Measurements from ENCODE around the gene LCOR.

The LCOR gene

GRCh38 chr10:97005349-97005748, 173.3 kb downstream of the LCOR start:
- no peak for DNase-seq (ENCODE audit: low spot score)
- Histone ChIP-seq H3K4me3 (no peak overlapping the region), H3K27ac (no peak overlapping the region)
- TF ChIP-seq CTCF (IDR thresholded peaks at IDR 0.05) = no peak

DNA sequence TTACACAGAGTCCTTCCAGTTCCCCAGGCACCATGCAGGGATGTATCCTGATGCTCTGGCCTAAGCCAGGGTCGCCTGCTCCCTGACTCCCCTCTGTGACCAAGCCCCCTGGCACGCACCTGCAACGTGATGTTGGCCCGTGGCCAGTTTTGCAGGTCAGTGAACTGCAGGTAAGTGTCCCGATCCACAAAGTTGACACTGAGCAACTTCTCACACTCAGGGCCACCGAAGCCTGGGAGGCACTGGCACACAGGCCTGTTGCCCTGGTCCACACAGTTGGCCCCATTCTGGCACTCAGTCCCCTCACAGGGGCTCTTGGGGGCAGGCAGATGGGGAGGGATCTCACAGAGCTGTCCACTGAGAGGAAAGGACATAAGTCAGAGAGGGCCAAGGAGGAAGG, 174.3 kb downstream of the LCOR start:
- no peak for TF ChIP-seq CTCF (IDR thresholded peaks at IDR 0.05)

GRCh38 chr10:97007417-97007816, 175.3 kb downstream of the LCOR start:
- no peak overlapping the region for H3K27ac ChIP-seq
- TF ChIP-seq CTCF (IDR thresholded peaks at IDR 0.05) = no peak
- H3K4me3 ChIP-seq = no peak overlapping the region
- DNase-seq (ENCODE audit: low spot score) = no peak

More for the DNA sequence above, 174.3 kb downstream of the LCOR start:
- DNase-seq (ENCODE audit: low spot score) = peak; percentile 9
- Histone ChIP-seq H3K4me3 (no peak overlapping the region), H3K27ac (no peak overlapping the region)

- H3K27ac ChIP-seq = no peak overlapping the region
- DNase-seq (ENCODE audit: low spot score) = peak; percentile 52
- H3K4me3 ChIP-seq = no peak overlapping the region
- TF ChIP-seq CTCF (IDR thresholded peaks at IDR 0.05) = no peak
Measured at GRCh38 chr10:97010695-97011206, 178.7 kb downstream of the LCOR start.

- H3K27ac ChIP-seq = no peak overlapping the region
- DNase-seq (ENCODE audit: low spot score) = peak; percentile 62
- no peak overlapping the region for H3K4me3 ChIP-seq
- no peak for TF ChIP-seq CTCF (IDR thresholded peaks at IDR 0.05)
Measured at GRCh38 chr10:97011397-97011796, 179.3 kb downstream of the LCOR start.

DNA sequence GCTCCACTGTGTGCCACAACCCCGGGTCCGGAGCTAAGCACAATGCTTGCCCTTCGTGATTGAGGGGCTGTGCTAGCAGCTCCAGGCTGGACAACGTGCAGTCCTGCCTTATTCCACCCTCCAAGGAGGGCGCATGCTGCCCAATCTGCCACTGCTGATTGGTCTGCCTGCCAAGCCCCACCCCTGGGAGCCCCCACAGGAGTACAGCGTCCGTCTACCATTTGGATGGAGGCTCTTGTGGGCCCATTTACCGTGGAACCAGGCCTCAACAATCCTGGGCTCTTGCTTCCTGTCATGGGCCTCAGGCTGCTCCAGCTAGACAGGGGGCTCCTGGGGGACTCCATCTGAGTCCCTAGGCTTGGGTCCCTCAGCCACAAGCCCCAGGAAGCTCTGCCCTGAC, 180.4 kb downstream of the LCOR start:
- TF ChIP-seq CTCF (IDR thresholded peaks at IDR 0.05) = no peak
- Histone ChIP-seq H3K27ac (no peak overlapping the region), H3K4me3 (no peak overlapping the region)
- DNase-seq (ENCODE audit: low spot score) = no peak

DNA sequence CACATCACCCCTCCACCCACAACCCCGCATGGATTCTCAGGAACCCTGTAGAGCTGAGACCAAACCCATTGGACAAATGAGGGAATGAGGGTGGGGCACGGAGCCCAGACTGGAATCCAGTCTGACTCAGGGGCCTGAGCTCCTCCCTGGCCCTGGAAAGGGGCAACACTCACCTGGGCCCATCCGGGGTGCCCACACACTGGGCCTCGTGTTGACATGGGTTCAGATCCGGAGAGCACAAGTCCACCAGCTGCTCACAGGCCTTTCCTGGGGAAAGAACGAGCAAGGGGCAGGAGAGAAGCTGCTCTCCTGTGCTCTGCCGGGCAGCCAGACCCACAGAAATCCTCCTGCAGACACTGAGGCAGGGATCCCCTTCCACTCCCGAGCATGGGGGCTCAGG, 181.5 kb downstream of the LCOR start:
- DNase-seq (ENCODE audit: low spot score) = no peak
- Histone ChIP-seq H3K27ac (no peak overlapping the region), H3K4me3 (no peak overlapping the region)
- no peak for TF ChIP-seq CTCF (IDR thresholded peaks at IDR 0.05)

Data from coronary artery (tissue), 2 donors.